Right atrium auricular region (tissue), 2 donors: ENCODE data around the gene AMPD1. TPM values are rescaled to one million over a fixed set of nuclear protein-coding genes. Genes with fewer than 3 reads are reported as not detected.

Experiments
- DNase-seq: peaks from one replicate; pipeline ENCODE4 v3.0.0-alpha.2; 2019; ENCODE audit warnings: low spot score
- H3K27ac ChIP-seq, 2 donors: fragments of 200-600 bp; sonication (generic); 1 replicate in 1 of 2; 2 replicates in 1 of 2; pipeline ENCODE4 v1.5.1; 2016 to 2019
- H3K27me3 ChIP-seq, 2 donors: fragments of 200-600 bp; sonication (generic); one replicate each; pipeline versions ENCODE4 v1.5.1 to v1.6.0; 2017 to 2019
- H3K36me3 ChIP-seq: fragments of 200-600 bp; sonication (generic); one replicate; pipeline ENCODE4 v1.5.1; 2016
- H3K4me1 ChIP-seq, 2 donors: fragments of 200-600 bp; sonication (generic); one replicate each; pipeline versions ENCODE4 v1.5.1 to v1.6.0; 2017 to 2019
- H3K4me3 ChIP-seq, 2 donors: fragments of 200-600 bp; sonication (generic); 1 replicate in 1 of 2; 2 replicates in 1 of 2; pipeline ENCODE4 v1.5.1; 2017 to 2019; ENCODE audit warnings: mild to moderate bottlenecking in 1 of 2, moderate library complexity in 1 of 2
- H3K9me3 ChIP-seq, 2 donors: fragments of 200-600 bp; sonication (generic); one replicate each; pipeline ENCODE4 v1.5.1; 2019
- CTCF ChIP-seq, 2 donors: fragments of 200-600 bp; sonication (generic); IDR thresholded peaks; one replicate each; pipeline ENCODE4 v1.5.1; 2019; ENCODE audit warnings: antibody characterized with exemption in 2 of 2
- total RNA-seq, 2 donors: library from RNA; depleted of rRNA; stranded (reverse); fragments of >200 nt; gene quantifications; one replicate each; pipeline ENCODE4 v1.1.0, GENCODE V29; 2016

The AMPD1 gene
- total RNA-seq, 2 donors from 2014 or later: not detected

- peaks cover 0 to 7% of the 10 kb centered on the region in 2 donors for H3K4me1 ChIP-seq
- H3K27ac ChIP-seq: no peak overlapping the region
- peaks cover 68% of the 10 kb centered on the region for H3K36me3 ChIP-seq
- no peaks in the 10 kb centered on the region for H3K9me3 ChIP-seq
- no peaks in the 10 kb centered on the region for H3K27me3 ChIP-seq
- TF ChIP-seq CTCF (IDR thresholded peaks at IDR 0.05): no peak
- no peak for DNase-seq
- no peak overlapping the region for H3K4me3 ChIP-seq
These were observed 15.0 kb upstream of the AMPD1 start for GRCh38 chr1:114710360-114710759.

- DNase-seq: no peak
- peaks cover 58% of the 10 kb centered on the region for H3K36me3 ChIP-seq
- no peak for TF ChIP-seq CTCF (IDR thresholded peaks at IDR 0.05)
- no peaks in the 10 kb centered on the region for H3K27me3 ChIP-seq
- no peak overlapping the region for H3K27ac ChIP-seq
- H3K4me1 ChIP-seq: no peaks in the 10 kb centered on the region
- no peak overlapping the region for H3K4me3 ChIP-seq
- H3K9me3 ChIP-seq: no peaks in the 10 kb centered on the region
These were observed 12.3 kb upstream of the AMPD1 start for GRCh38 chr1:114707604-114708003.

- TF ChIP-seq CTCF (IDR thresholded peaks at IDR 0.05): no peak
- no peaks in the 10 kb centered on the region for H3K27me3 ChIP-seq
- no peaks in the 10 kb centered on the region for H3K4me1 ChIP-seq
- no peak overlapping the region for H3K4me3 ChIP-seq
- H3K9me3 ChIP-seq: no peaks in the 10 kb centered on the region
- peaks cover 21% of the 10 kb centered on the region for H3K36me3 ChIP-seq
- DNase-seq: no peak
- no peak overlapping the region for H3K27ac ChIP-seq
These were observed 7.9 kb upstream of the AMPD1 start for GRCh38 chr1:114703242-114703641.

GRCh38 chr1:114702737-114703136, 7.4 kb upstream of the AMPD1 start:
- peaks cover 16% of the 10 kb centered on the region for H3K36me3 ChIP-seq
- no peaks in the 10 kb centered on the region for H3K27me3 ChIP-seq
- no peak for TF ChIP-seq CTCF (IDR thresholded peaks at IDR 0.05)
- no peak overlapping the region for H3K27ac ChIP-seq
- no peaks in the 10 kb centered on the region for H3K4me1 ChIP-seq
- DNase-seq: no peak
- no peak overlapping the region for H3K4me3 ChIP-seq
- H3K9me3 ChIP-seq: no peaks in the 10 kb centered on the region

GRCh38 chr1:114701931-114702330, 6.6 kb upstream of the AMPD1 start:
- no peak for TF ChIP-seq CTCF (IDR thresholded peaks at IDR 0.05)
- DNase-seq: no peak
- Histone ChIP-seq H3K9me3 (no peaks in the 10 kb centered on the region), H3K27ac (no peak overlapping the region), H3K4me3 (no peak overlapping the region), H3K27me3 (no peaks in the 10 kb centered on the region), H3K36me3 (peaks cover 8% of the 10 kb centered on the region), H3K4me1 (no peaks in the 10 kb centered on the region)

GRCh38 chr1:114700036-114700600, 4.8 kb upstream of the AMPD1 start:
- Histone ChIP-seq H3K9me3 (no peaks in the 10 kb centered on the region), H3K27ac (no peak overlapping the region), H3K4me3 (no peak overlapping the region), H3K36me3 (no peaks in the 10 kb centered on the region), H3K4me1 (no peaks in the 10 kb centered on the region), H3K27me3 (no peaks in the 10 kb centered on the region)
- DNase-seq: no peak
- TF ChIP-seq CTCF (IDR thresholded peaks at IDR 0.05): no peak
